Esophagus squamous epithelium (tissue), 4 donors: ENCODE results near the gene CCT6B.
"Not testable (repeated sequence)": the region's sequence is repeated elsewhere in the genome, so short reads cannot be mapped to it uniquely, and the experiment has no call there.

Experiments
- POLR2A ChIP-seq, 4 donors: fragments of 450-650 bp; IDR thresholded peaks; one replicate each; pipeline ENCODE4 v1.6.1; 2017; ENCODE audit warnings: antibody characterized with exemption in 4 of 4, mild to moderate bottlenecking in 4 of 4, moderate library complexity in 3 of 4
- TF ChIP-seq, protein P1 (sequence below), 6 experiments: fragments of 450-650 bp in 4 of 6; fragments of 200-600 bp in 2 of 6; sonication (generic) in 2 of 6; IDR thresholded peaks; one replicate each; pipeline ENCODE4 v1.5.1; 2016 to 2019; ENCODE audit warnings: antibody characterized with exemption in 6 of 6, mild to moderate bottlenecking in 4 of 6, moderate library complexity in 4 of 6

DNA sequence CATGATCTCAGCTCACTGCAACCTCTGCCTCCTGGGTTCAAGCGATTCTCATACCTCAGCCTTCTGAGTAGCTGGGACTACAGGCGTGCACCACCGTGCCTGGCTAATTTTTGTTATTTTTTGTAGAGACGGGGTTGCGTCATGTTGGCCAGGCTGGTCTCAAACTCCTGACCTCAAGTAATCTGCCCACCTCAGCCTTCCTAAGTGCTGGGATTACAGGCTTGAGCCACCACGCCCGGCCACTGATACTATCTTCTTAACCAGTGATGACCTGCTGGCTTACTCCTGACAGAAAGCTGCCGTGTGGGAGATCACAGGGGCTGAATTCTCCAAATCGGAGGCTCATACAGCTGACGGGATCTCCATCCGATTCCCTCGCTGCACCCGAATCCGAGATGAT lies 39.7 kb upstream of the CCT6B start:
- TF ChIP-seq, protein P1, sequence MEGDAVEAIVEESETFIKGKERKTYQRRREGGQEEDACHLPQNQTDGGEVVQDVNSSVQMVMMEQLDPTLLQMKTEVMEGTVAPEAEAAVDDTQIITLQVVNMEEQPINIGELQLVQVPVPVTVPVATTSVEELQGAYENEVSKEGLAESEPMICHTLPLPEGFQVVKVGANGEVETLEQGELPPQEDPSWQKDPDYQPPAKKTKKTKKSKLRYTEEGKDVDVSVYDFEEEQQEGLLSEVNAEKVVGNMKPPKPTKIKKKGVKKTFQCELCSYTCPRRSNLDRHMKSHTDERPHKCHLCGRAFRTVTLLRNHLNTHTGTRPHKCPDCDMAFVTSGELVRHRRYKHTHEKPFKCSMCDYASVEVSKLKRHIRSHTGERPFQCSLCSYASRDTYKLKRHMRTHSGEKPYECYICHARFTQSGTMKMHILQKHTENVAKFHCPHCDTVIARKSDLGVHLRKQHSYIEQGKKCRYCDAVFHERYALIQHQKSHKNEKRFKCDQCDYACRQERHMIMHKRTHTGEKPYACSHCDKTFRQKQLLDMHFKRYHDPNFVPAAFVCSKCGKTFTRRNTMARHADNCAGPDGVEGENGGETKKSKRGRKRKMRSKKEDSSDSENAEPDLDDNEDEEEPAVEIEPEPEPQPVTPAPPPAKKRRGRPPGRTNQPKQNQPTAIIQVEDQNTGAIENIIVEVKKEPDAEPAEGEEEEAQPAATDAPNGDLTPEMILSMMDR (IDR thresholded peaks at IDR 0.05), result not testable (repeated sequence)
- not testable (repeated sequence) for TF ChIP-seq POLR2A (IDR thresholded peaks at IDR 0.05)
